B cell (primary cell): Measurements from ENCODE around the gene UBR2. TPM values are rescaled to one million over a fixed set of nuclear protein-coding genes. Genes with fewer than 3 reads are reported as not detected.
A peak's percentile ranks its signal among the peaks of the same experiment; 100 is the strongest.

ENCODE experiments used
- ATAC-seq: fragments of 200-7000 bp; cut with Tn5 transposase; one replicate; pipeline ENCODE4 v1.10.0; 2021; ENCODE audit warnings: low read depth, mild to moderate bottlenecking, moderate number of reproducible peaks, moderate library complexity
- CTCF ChIA-PET: fragments of 350-600 bp; sonication (Branson Sonifier 250); formaldehyde crosslinking; loops from one replicate; lab custom pipeline; 2021; ENCODE audit warnings: antibody characterized with exemption, inconsistent platforms; lab: Charles Lee
- POLR2A ChIA-PET: fragments of 350-600 bp; sonication (Branson Sonifier 250); formaldehyde crosslinking; loops from one replicate; lab custom pipeline; 2021; ENCODE audit warnings: antibody characterized with exemption; lab: Charles Lee
- DNase-seq: peaks from one replicate; pipeline ENCODE4 v3.0.0; 2013
- H2AFZ ChIP-seq: 2 replicates; pipeline ENCODE4 v1.6.1; 2012; ENCODE audit warnings: mild to moderate bottlenecking, low read depth, low read length; ENCODE audit not compliant: insufficient read depth, poor library complexity, severe bottlenecking
- H3K27ac ChIP-seq, 2 donors: 1 replicate in 1 of 2; 2 replicates in 1 of 2; pipeline ENCODE4 v1.5.1; 2012 to 2013; ENCODE audit warnings: low read length in 2 of 2, mild to moderate bottlenecking in 2 of 2, moderate library complexity in 1 of 2
- H3K27me3 ChIP-seq, 4 experiments: fragments of 200-600 bp in 1 of 4; sonication (generic) in 1 of 4; replicated peaks in 1 of 4; 1 replicate in 2 of 4; 2 replicates in 2 of 4; pipeline versions ENCODE4 v1.6.1 to v1.7.0; 2013 to 2016; ENCODE audit warnings: low read length in 3 of 4, mild to moderate bottlenecking in 2 of 4, mixed read lengths in 1 of 4, moderate library complexity in 1 of 4; ENCODE audit not compliant: insufficient read depth in 4 of 4, control insufficient read depth in 3 of 4; ENCODE audit errors: control extremely low read depth in 1 of 4
- H3K36me3 ChIP-seq, 2 experiments: replicated peaks in 1 of 2; 1 replicate in 1 of 2; 2 replicates in 1 of 2; pipeline versions ENCODE4 v1.6.1 to v1.7.1; 2013; ENCODE audit warnings: low read length in 1 of 2; ENCODE audit not compliant: insufficient read depth in 2 of 2, control insufficient read depth in 1 of 2; ENCODE audit errors: control extremely low read depth in 1 of 2, extremely low read depth in 1 of 2
- H3K4me1 ChIP-seq, 2 donors: fragments of 200-600 bp in 1 of 2; sonication (generic) in 1 of 2; 1 replicate in 1 of 2; 2 replicates in 1 of 2; pipeline versions ENCODE4 v1.5.1 to v1.6.1; 2013 to 2017; ENCODE audit warnings: low read length in 2 of 2; ENCODE audit not compliant: control insufficient read depth in 2 of 2, insufficient read depth in 2 of 2
- H3K4me2 ChIP-seq: replicated peaks from 2 replicates; pipeline ENCODE3; 2012; ENCODE audit warnings: mild to moderate bottlenecking, low read depth, low read length; ENCODE audit not compliant: poor library complexity, severe bottlenecking
- H3K4me3 ChIP-seq, 5 experiments: fragments of 200-600 bp in 1 of 5; sonication (generic) in 1 of 5; 1 replicate in 3 of 5; 2 replicates in 2 of 5; pipeline versions ENCODE4 v1.5.1 to v1.7.0; 2011 to 2016; ENCODE audit warnings: low read length in 4 of 5, mild to moderate bottlenecking in 4 of 5, low read depth in 2 of 5, control low read depth in 1 of 5, moderate library complexity in 1 of 5; ENCODE audit not compliant: insufficient read depth in 1 of 5; ENCODE audit errors: control extremely low read depth in 1 of 5, extremely low read depth in 1 of 5
- H3K79me2 ChIP-seq: fragments of 200-600 bp; sonication (generic); one replicate; pipeline ENCODE4 v1.6.0; 2016; ENCODE audit warnings: low read length; ENCODE audit not compliant: control insufficient read depth, insufficient read depth
- H3K9ac ChIP-seq: fragments of 200-600 bp; sonication (generic); 2 replicates; pipeline ENCODE4 v1.6.1; 2017; ENCODE audit warnings: mild to moderate bottlenecking, low read length, moderate library complexity
- H3K9me3 ChIP-seq, 3 donors: one replicate each; pipeline versions ENCODE4 v1.6.1 to v1.7.1; 2013; ENCODE audit warnings: low read length in 2 of 3; ENCODE audit not compliant: control insufficient read depth in 2 of 3, insufficient read depth in 1 of 3; ENCODE audit errors: control extremely low read depth in 1 of 3
- H4K20me1 ChIP-seq: 2 replicates; pipeline ENCODE4 v1.6.0; 2012; ENCODE audit warnings: mild to moderate bottlenecking, low read length; ENCODE audit not compliant: insufficient read depth, control insufficient read depth, poor library complexity, severe bottlenecking
- H3K27ac Mint-ChIP-seq: one replicate; pipeline ENCODE4 v1.8.0; 2021; ENCODE audit warnings: mixed read lengths
- H3K27me3 Mint-ChIP-seq: one replicate; pipeline ENCODE4 v1.8.0; 2021; ENCODE audit warnings: mixed read lengths
- H3K4me1 Mint-ChIP-seq: one replicate; pipeline ENCODE4 v1.8.0; 2021; ENCODE audit warnings: mixed read lengths
- H3K4me3 Mint-ChIP-seq: one replicate; pipeline ENCODE4 v1.8.0; 2021; ENCODE audit warnings: mixed read lengths
- H3K9me3 Mint-ChIP-seq: one replicate; pipeline ENCODE4 v1.8.0; 2022; ENCODE audit warnings: mixed read lengths; ENCODE audit not compliant: insufficient read depth
- EZH2 ChIP-seq: IDR thresholded peaks from 2 replicates; pipeline ENCODE4 v1.6.1; 2012; ENCODE audit warnings: borderline replicate concordance, low read depth, mild to moderate bottlenecking, moderate library complexity, low read length; ENCODE audit not compliant: insufficient read depth, poor library complexity, severe bottlenecking
- intact Hi-C: fragments of 100-400 bp; cut with micrococcal nuclease; formaldehyde crosslinking; loops from one replicate; pipeline ENCODE4 v1.10.0; 2022
- polyA plus RNA-seq: library from polyadenylated mRNA; depleted of rRNA; stranded (reverse); fragments of >200 nt; gene quantifications from 2 replicates; pipeline ENCODE4 v1.2.3, GENCODE V29; 2012
- total RNA-seq, 2 donors: library from RNA; stranded (reverse); fragments of 120-200 nt in 1 of 2; gene quantifications; 1 replicate in 1 of 2; 2 replicates in 1 of 2; pipeline versions ENCODE4 v1.2.3 to v1.2.4, GENCODE V29; 2013 to 2022
- TF ChIP-seq, protein P1 (sequence below): fragments of 200-600 bp; IDR thresholded peaks from one replicate; pipeline ENCODE4 v1.8.0; 2022; ENCODE audit warnings: antibody characterized with exemption, mild to moderate bottlenecking

Gene UBR2
- total and polyA plus RNA-seq, 2 donors (not counting 1 experiment from before 2014, with no cell fraction given) = 9.7 to 56.2 TPM

GRCh38 chr6:42569102-42570028 lies 5.5 kb downstream of the UBR2 start:
- DNase-seq (no peak), ATAC-seq (no peak)
- Mint-ChIP-seq H3K27ac (peak overlapping the region; percentile 42), H3K4me3 (peak overlapping the region; percentile 32), H3K9me3 (no peaks in the 10 kb centered on the region), H3K4me1 (peaks cover 58% of the 10 kb centered on the region), H3K27me3 (no peaks in the 10 kb centered on the region)
- Histone ChIP-seq H3K36me3 (peaks cover 0 to 6% of the 10 kb centered on the region in 2 experiments), H3K4me2 (peak overlapping the region; percentile 27), H2AFZ (no peak overlapping the region), H3K27ac (peak overlapping the region in 1 of 2 donors; percentile 44), H3K4me1 (peaks cover 40 to 54% of the 10 kb centered on the region in 2 donors), H3K79me2 (peaks cover 94% of the 10 kb centered on the region), H3K9me3 (no peaks in the 10 kb centered on the region), H3K27me3 (no peaks in the 10 kb centered on the region), H3K9ac (no peak overlapping the region), H3K4me3 (no peak overlapping the region), H4K20me1 (peaks cover 55% of the 10 kb centered on the region)
- TF ChIP-seq, protein P1, sequence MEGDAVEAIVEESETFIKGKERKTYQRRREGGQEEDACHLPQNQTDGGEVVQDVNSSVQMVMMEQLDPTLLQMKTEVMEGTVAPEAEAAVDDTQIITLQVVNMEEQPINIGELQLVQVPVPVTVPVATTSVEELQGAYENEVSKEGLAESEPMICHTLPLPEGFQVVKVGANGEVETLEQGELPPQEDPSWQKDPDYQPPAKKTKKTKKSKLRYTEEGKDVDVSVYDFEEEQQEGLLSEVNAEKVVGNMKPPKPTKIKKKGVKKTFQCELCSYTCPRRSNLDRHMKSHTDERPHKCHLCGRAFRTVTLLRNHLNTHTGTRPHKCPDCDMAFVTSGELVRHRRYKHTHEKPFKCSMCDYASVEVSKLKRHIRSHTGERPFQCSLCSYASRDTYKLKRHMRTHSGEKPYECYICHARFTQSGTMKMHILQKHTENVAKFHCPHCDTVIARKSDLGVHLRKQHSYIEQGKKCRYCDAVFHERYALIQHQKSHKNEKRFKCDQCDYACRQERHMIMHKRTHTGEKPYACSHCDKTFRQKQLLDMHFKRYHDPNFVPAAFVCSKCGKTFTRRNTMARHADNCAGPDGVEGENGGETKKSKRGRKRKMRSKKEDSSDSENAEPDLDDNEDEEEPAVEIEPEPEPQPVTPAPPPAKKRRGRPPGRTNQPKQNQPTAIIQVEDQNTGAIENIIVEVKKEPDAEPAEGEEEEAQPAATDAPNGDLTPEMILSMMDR = no peak
- TF ChIP-seq EZH2 = no peak
- POLR2A ChIA-PET = interaction anchor here (1.1 kb wide), 1 partner anchor 310 kb away, joined by 3 read pairs; the partner anchor contains the start of gene RPL7L1
- intact Hi-C loops = loop anchor here (5.0 to 10.0 kb wide), 5 partner anchors 215 to 1495 kb away; partner anchors contain the start of genes BICRAL, CUL7, KLC4 and MRPL2
- CTCF ChIA-PET = interaction anchor here (0.8 to 1.8 kb wide), 3 partner anchors 19 to 92 kb away, joined by 3 to 11 read pairs (median 4); no protein-coding TSS in a partner anchor
